Glutamatergic neuron (in vitro differentiated cells): Measurements from ENCODE around the gene SLC26A1. TPM values are rescaled to one million over a fixed set of nuclear protein-coding genes. Genes with fewer than 3 reads are reported as not detected.

Source experiments
- DNase-seq: peaks from one replicate; pipeline ENCODE4 v3.0.0; 2022
- H3K27ac Mint-ChIP-seq: one replicate; pipeline ENCODE4 v1.8.0; 2020; ENCODE audit warnings: mild to moderate bottlenecking, mixed read lengths, inconsistent platforms; ENCODE audit not compliant: unreplicated experiment
- H3K27me3 Mint-ChIP-seq: one replicate; pipeline ENCODE4 v1.8.0; 2020; ENCODE audit warnings: mild to moderate bottlenecking, moderate library complexity, mixed read lengths, inconsistent platforms; ENCODE audit not compliant: unreplicated experiment
- H3K36me3 Mint-ChIP-seq: one replicate; pipeline ENCODE4 v1.8.0; 2020; ENCODE audit warnings: mild to moderate bottlenecking, mixed read lengths, inconsistent platforms; ENCODE audit not compliant: unreplicated experiment
- H3K4me1 Mint-ChIP-seq: one replicate; pipeline ENCODE4 v1.8.0; 2020; ENCODE audit warnings: mild to moderate bottlenecking, low read depth, mixed read lengths, inconsistent platforms; ENCODE audit not compliant: unreplicated experiment
- H3K4me3 Mint-ChIP-seq: one replicate; pipeline ENCODE4 v1.8.0; 2020; ENCODE audit warnings: mild to moderate bottlenecking, mixed read lengths, inconsistent platforms; ENCODE audit not compliant: unreplicated experiment
- H3K9me3 Mint-ChIP-seq: one replicate; pipeline ENCODE4 v1.8.0; 2020; ENCODE audit warnings: mild to moderate bottlenecking, moderate library complexity, mixed read lengths, inconsistent platforms; ENCODE audit not compliant: unreplicated experiment
- total RNA-seq: library from RNA; stranded (reverse); fragmentation: NEBNext Ultra II Directional; extraction: Animal tissue kit (Norgen Biotek cat#: 25700); gene quantifications from one replicate; pipeline ENCODE4 v1.2.1, GENCODE V29; 2021; ENCODE audit not compliant: unreplicated experiment
- TF ChIP-seq, protein P1 (sequence below): fragments of 200-600 bp; sonication (generic); IDR thresholded peaks from one replicate; pipeline ENCODE4 v1.5.0; 2021; ENCODE audit not compliant: partially characterized antibody, unreplicated experiment

SLC26A1 gene
- total RNA-seq, 1 donor from 2014 or later, result 0.54 TPM

GRCh38 chr4:989722-990471, 3.3 kb downstream of the SLC26A1 start:
- DNase-seq, result peak; percentile 11
- no peak overlapping the region for H3K27ac Mint-ChIP-seq
- no peaks in the 10 kb centered on the region for H3K36me3 Mint-ChIP-seq
- peaks cover 1% of the 10 kb centered on the region for H3K9me3 Mint-ChIP-seq
- H3K4me1 Mint-ChIP-seq, result peaks cover 8% of the 10 kb centered on the region
- no peak overlapping the region for H3K4me3 Mint-ChIP-seq
- peaks cover 4% of the 10 kb centered on the region for H3K27me3 Mint-ChIP-seq
- TF ChIP-seq, protein P1, sequence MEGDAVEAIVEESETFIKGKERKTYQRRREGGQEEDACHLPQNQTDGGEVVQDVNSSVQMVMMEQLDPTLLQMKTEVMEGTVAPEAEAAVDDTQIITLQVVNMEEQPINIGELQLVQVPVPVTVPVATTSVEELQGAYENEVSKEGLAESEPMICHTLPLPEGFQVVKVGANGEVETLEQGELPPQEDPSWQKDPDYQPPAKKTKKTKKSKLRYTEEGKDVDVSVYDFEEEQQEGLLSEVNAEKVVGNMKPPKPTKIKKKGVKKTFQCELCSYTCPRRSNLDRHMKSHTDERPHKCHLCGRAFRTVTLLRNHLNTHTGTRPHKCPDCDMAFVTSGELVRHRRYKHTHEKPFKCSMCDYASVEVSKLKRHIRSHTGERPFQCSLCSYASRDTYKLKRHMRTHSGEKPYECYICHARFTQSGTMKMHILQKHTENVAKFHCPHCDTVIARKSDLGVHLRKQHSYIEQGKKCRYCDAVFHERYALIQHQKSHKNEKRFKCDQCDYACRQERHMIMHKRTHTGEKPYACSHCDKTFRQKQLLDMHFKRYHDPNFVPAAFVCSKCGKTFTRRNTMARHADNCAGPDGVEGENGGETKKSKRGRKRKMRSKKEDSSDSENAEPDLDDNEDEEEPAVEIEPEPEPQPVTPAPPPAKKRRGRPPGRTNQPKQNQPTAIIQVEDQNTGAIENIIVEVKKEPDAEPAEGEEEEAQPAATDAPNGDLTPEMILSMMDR, result no peak

GRCh38 chr4:988726-989721, 4.2 kb downstream of the SLC26A1 start:
- H3K4me3 Mint-ChIP-seq, result no peak overlapping the region
- peaks cover 4% of the 10 kb centered on the region for H3K27me3 Mint-ChIP-seq
- peaks cover 8% of the 10 kb centered on the region for H3K4me1 Mint-ChIP-seq
- H3K36me3 Mint-ChIP-seq, result no peaks in the 10 kb centered on the region
- TF ChIP-seq, protein P1, result no peak
- DNase-seq, result peak; percentile 83
- H3K27ac Mint-ChIP-seq, result peak overlapping the region; percentile 62
- peaks cover 1% of the 10 kb centered on the region for H3K9me3 Mint-ChIP-seq

DNA sequence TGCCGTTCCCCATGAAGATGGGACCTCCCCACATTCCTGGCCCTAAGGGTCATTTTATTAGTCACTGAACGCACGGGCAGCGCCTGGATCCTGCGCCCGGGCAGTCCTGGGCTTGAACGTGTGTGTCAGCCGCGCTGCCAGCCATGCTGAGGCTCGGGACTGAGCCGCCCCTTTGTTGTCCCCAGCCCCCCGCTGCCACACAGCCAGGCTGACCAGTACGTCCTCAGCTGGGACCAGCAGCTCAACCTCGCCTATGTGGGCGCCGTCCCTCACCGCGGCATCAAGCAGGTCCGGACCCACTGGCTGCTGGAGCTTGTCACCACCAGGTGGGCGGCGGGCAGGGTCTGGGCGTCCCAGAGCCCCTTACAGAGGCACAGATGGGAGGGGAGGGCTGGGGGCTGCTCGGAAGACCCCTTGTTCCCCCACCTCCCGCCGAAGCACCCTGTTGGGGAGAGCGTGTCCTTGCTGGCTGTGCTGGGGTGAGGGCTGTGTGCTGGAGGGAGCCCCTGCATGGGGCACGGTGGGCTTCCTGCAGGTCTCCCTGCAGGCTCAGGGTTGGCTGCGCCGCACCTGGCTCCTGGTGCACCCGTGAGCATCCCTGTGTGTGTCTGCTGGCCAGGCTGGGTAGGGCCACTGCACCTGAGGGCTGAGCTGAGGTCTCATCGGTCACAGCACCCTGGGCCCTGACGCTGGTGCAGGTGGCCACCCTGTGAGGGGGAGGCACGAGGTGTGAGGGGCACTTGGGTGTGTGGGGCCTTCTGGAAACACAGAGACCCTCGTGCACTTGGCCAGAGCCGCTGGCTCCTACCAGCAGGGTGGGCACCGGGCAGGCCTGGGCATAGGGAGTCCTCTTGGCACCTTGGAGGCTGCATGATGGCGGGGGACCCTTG, 5.3 kb downstream of the SLC26A1 start:
- TF ChIP-seq, protein P1, result no peak
- peaks cover 17% of the 10 kb centered on the region for H3K4me1 Mint-ChIP-seq

DNA sequence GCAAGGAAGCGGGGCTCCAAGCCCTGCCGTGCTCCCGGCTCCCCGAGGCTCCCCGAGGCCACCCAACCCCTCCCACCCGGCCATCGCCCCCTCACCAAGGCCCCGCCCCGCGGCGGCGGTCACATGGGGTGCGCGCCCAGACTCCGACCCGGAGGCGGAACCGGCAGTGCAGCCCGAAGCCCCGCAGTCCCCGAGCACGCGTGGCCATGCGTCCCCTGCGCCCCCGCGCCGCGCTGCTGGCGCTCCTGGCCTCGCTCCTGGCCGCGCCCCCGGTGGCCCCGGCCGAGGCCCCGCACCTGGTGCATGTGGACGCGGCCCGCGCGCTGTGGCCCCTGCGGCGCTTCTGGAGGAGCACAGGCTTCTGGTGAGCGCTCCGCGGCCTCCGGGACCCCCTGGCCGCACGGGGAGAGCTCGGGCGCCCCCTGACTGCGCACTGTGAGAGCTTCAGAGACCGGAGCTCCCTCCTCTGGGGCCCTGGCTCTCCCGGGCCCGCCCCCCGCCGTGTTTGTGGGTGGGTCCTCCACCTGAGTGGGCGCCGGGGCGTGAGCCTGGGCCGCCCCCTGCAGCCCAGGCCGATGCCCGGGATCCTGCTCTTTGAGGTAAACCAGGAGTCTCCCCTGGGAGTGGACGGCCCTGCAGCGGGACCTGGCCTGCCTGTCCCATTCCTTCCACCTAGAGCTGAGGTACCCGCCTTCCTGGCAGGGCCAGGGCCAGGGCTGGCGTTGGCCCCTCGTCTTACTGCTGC, 6.2 kb downstream of the SLC26A1 start, which contains the start of gene IDUA:
IDUA (plus strand) TSS at position 166 of the 745 bp plus-strand sequence; CDS start at position 207, 41 bp downstream.
- peak; percentile 76 for DNase-seq
- TF ChIP-seq, protein P1, result no peak
- Mint-ChIP-seq H3K9me3 (peaks cover 1% of the 10 kb centered on the region), H3K36me3 (no peaks in the 10 kb centered on the region), H3K27me3 (peaks cover 5% of the 10 kb centered on the region), H3K27ac (peak within 1 kb of the TSS; percentile 48), H3K4me1 (peaks cover 20% of the 10 kb centered on the region), H3K4me3 (peak within 1 kb of the TSS; percentile 92)

More for the DNA sequence above, 5.3 kb downstream of the SLC26A1 start:
- Mint-ChIP-seq H3K9me3 (peaks cover 1% of the 10 kb centered on the region), H3K36me3 (no peaks in the 10 kb centered on the region), H3K27ac (peak overlapping the region; percentile 8), H3K4me3 (peak overlapping the region; percentile 74), H3K27me3 (peaks cover 2% of the 10 kb centered on the region)
- DNase-seq, result peak; percentile 18
